K562 (cell line): Measurements from ENCODE around the gene PVALEF. TPM values are rescaled to one million over a fixed set of nuclear protein-coding genes. Genes with fewer than 3 reads are reported as not detected.
A peak's percentile ranks its signal among the peaks of the same experiment; 100 is the strongest.

Experiments used
- ATAC-seq: fragments of 200-7000 bp; cut with Tn5 transposase; 3 replicates; pipeline ENCODE4 v1.9.1; 2020; ENCODE audit warnings: moderate library complexity
- BruUV-seq: library from RNA; stranded (reverse); fragments of 400-500 nt; replicated peaks from 2 replicates; lab custom pipeline; 2021; lab: Mats Ljungman, UMichigan
- CTCF ChIA-PET: fragments of 300-600 bp; formaldehyde crosslinking; extraction: SDS; loops from one replicate; lab custom pipeline; 2021; ENCODE audit warnings: low intra/inter-chr PET ratio; lab: Yijun Ruan, JAX
- POLR2A ChIA-PET: fragments of 300-600, 350-650 bp; sonication (Branson Sonifier 250); formaldehyde crosslinking; extraction: SDS; loops from one replicate; lab custom pipeline; 2021; ENCODE audit warnings: antibody characterized with exemption, inconsistent platforms; lab: Yijun Ruan, JAX
- DNase-seq, 4 experiments: peaks; one replicate each; pipeline versions ENCODE4 v3.0.0 to v3.0.0-alpha.2; 2011 to 2018; ENCODE audit warnings: low spot score in 3 of 4, mixed read lengths in 3 of 4; ENCODE audit errors: extremely low read depth in 1 of 4
- FAIRE-seq: peaks from 2 replicates; lab custom pipeline; 2011; peaks lifted over from hg19 to GRCh38; lab: Jason Lieb, UNC
- H2AFZ ChIP-seq: 2 replicates; pipeline ENCODE4 v1.6.0; 2011; ENCODE audit warnings: low read depth, low read length, control low read depth, inconsistent platforms
- H3K27ac ChIP-seq: fragments of 200-600 bp; 3 replicates; pipeline ENCODE4 v1.8.0; 2011; ENCODE audit warnings: low read depth, mild to moderate bottlenecking, control low read depth, inconsistent platforms, low read length, moderate library complexity, mixed read lengths; ENCODE audit errors: extremely low read depth
- H3K27me3 ChIP-seq, 2 experiments: fragments of 300-600 bp in 1 of 2; 2 replicates in 1 of 2; 3 replicates in 1 of 2; pipeline versions ENCODE4 v1.6.0 to v1.8.0; 2011; ENCODE audit warnings: inconsistent platforms in 2 of 2, low read length in 2 of 2, mild to moderate bottlenecking in 1 of 2, mixed read lengths in 1 of 2, moderate library complexity in 1 of 2; ENCODE audit not compliant: control insufficient read depth in 2 of 2, insufficient read depth in 2 of 2
- H3K36me3 ChIP-seq: fragments of 300-600 bp; 3 replicates; pipeline ENCODE4 v1.8.0; 2011; ENCODE audit warnings: mild to moderate bottlenecking, low read length, inconsistent platforms; ENCODE audit not compliant: control insufficient read depth, insufficient read depth
- H3K4me1 ChIP-seq, 2 experiments: fragments of 200-600 bp in 1 of 2; replicated peaks in 1 of 2; 2 replicates in 1 of 2; 3 replicates in 1 of 2; pipeline versions ENCODE4 v1.5.1 to v1.8.0; 2011; ENCODE audit warnings: inconsistent platforms in 2 of 2, low read length in 2 of 2, mild to moderate bottlenecking in 1 of 2, mixed read lengths in 1 of 2, moderate library complexity in 1 of 2; ENCODE audit not compliant: control insufficient read depth in 2 of 2, insufficient read depth in 2 of 2
- H3K4me2 ChIP-seq: 2 replicates; pipeline ENCODE4 v1.6.1; 2011; ENCODE audit warnings: low read length, control low read depth, inconsistent platforms, mixed read lengths; ENCODE audit not compliant: insufficient read depth
- H3K4me3 ChIP-seq: fragments of 200-600 bp; sonication (generic), shearing (Covaris generic); 2 replicates; pipeline ENCODE4 v1.5.1; 2016; ENCODE audit warnings: control low read depth, inconsistent platforms
- H3K79me2 ChIP-seq: fragments of 200-600 bp; 3 replicates; pipeline ENCODE4 v1.8.0; 2011; ENCODE audit warnings: low read length, inconsistent platforms; ENCODE audit not compliant: control insufficient read depth, insufficient read depth
- H3K9ac ChIP-seq, 2 experiments: 2 replicates each; pipeline versions ENCODE4 v1.6.0 to v1.6.1; 2011; ENCODE audit warnings: low read depth in 2 of 2, low read length in 2 of 2, control low read depth in 1 of 2, inconsistent platforms in 1 of 2, mild to moderate bottlenecking in 1 of 2, mixed read lengths in 1 of 2; ENCODE audit not compliant: insufficient read depth in 1 of 2
- H3K9me1 ChIP-seq: one replicate; pipeline ENCODE4 v1.6.0; 2011; ENCODE audit warnings: inconsistent platforms, mild to moderate bottlenecking, low read length, moderate library complexity; ENCODE audit not compliant: control insufficient read depth, insufficient read depth
- H3K9me3 ChIP-seq: replicated peaks from 2 replicates; pipeline ENCODE4 v1.5.1; 2011; ENCODE audit warnings: low read depth, low read length, inconsistent platforms; ENCODE audit not compliant: control insufficient read depth, insufficient read depth
- H4K20me1 ChIP-seq: replicated peaks from 2 replicates; pipeline ENCODE4 v1.6.1; 2011; ENCODE audit warnings: low read length, inconsistent platforms, mixed read lengths; ENCODE audit not compliant: control insufficient read depth, insufficient read depth
- ATF3 ChIP-seq, 2 experiments: fragments of 450-650 bp in 1 of 2; sonication (generic) in 1 of 2; formaldehyde crosslinking in 1 of 2; IDR thresholded peaks in 1 of 2; conservative IDR thresholded peaks in 1 of 2; 2 replicates each; pipeline versions ENCODE4 v1.6.1 to v1.8.1; 2016 to 2023; ENCODE audit warnings: mild to moderate bottlenecking in 2 of 2, moderate library complexity in 2 of 2, inconsistent platforms in 1 of 2, missing genetic modification reagents in 1 of 2
- EGR1 ChIP-seq: fragments of 450-650 bp; conservative IDR thresholded peaks from 2 replicates; pipeline ENCODE4 v1.6.1; 2017; ENCODE audit warnings: mild to moderate bottlenecking
- ESRRB ChIP-seq: fragments of 250-450 bp; sonication (Bioruptor Pico); IDR thresholded peaks from 2 replicates; pipeline ENCODE4 v1.5.0; 2020; ENCODE audit warnings: mild to moderate bottlenecking, moderate library complexity, borderline replicate concordance
- NELFE ChIP-seq: IDR thresholded peaks from 2 replicates; pipeline ENCODE4 v1.6.1; 2011; ENCODE audit warnings: mild to moderate bottlenecking; ENCODE audit not compliant: insufficient read depth, insufficient read length
- TAF15 ChIP-seq: fragments of 200-400 bp; formaldehyde crosslinking; IDR thresholded peaks from 2 replicates; pipeline ENCODE4 v1.6.1; 2017; ENCODE audit warnings: mild to moderate bottlenecking, low read depth, low read length, moderate library complexity
- TBP ChIP-seq: optimal IDR thresholded peaks from 2 replicates; pipeline ENCODE3; 2011; ENCODE audit warnings: low read depth, low read length, improper control_type of control experiment
- TSC22D4 ChIP-seq: fragments of 450-650 bp; IDR thresholded peaks from 2 replicates; pipeline ENCODE4 v1.6.1; 2016; ENCODE audit warnings: missing genetic modification characterization, missing biosample characterization, control low read depth
- ZBTB5 ChIP-seq: fragments of 450-650 bp; IDR thresholded peaks from 2 replicates; pipeline ENCODE4 v1.6.1; 2017; ENCODE audit warnings: antibody characterized with exemption
- ZKSCAN8 ChIP-seq: fragments of 200-800 bp; sonication (Bioruptor generic); IDR thresholded peaks from 2 replicates; pipeline ENCODE4 v1.6.1; 2016; ENCODE audit warnings: missing genetic modification characterization, missing compliant biosample characterization
- ZNF124 ChIP-seq: sonication (generic); formaldehyde crosslinking; IDR thresholded peaks from 2 replicates; pipeline ENCODE4 v1.8.1; 2022; ENCODE audit warnings: missing genetic modification reagents
- ZNF347 ChIP-seq: fragments of 450-650 bp; formaldehyde crosslinking; IDR thresholded peaks from 2 replicates; pipeline ENCODE4 v1.4.0; 2020; ENCODE audit warnings: low read depth, mild to moderate bottlenecking, moderate library complexity
- ZSCAN32 ChIP-seq: fragments of 450-650 bp; formaldehyde crosslinking; IDR thresholded peaks from 2 replicates; pipeline ENCODE4 v1.4.0; 2020; ENCODE audit warnings: mild to moderate bottlenecking, moderate library complexity
- WGBS: fragments of 100-300 bp; shearing (Covaris generic); methylation state at CpG from one replicate; pipeline ENCODE4 v1.1.6; 2016; ENCODE audit warnings: low coverage, mixed read lengths; ENCODE audit not compliant: insufficient coverage; ENCODE audit errors: missing lambda C conversion rate; 5-methylcytosine and 5-hydroxymethylcytosine counted together
- in situ Hi-C: fragments of 300-500 bp; cut with MboI; formaldehyde crosslinking; loops from 4 replicates; pipeline ENCODE4 v1.15.0; 2018; ENCODE audit warnings: inconsistent platforms, mixed read lengths
- intact Hi-C: fragments of 100-400 bp; cut with micrococcal nuclease; formaldehyde crosslinking; loops from 2 replicates; pipeline ENCODE4 v1.14.2; 2022
- polyA plus RNA-seq, 8 experiments: library from polyadenylated mRNA; depleted of rRNA in 4 of 8; stranded (reverse) in 5 of 8; unstranded in 3 of 8; fragments of >200 nt; fragmentation: Nextera tagmentation in 2 of 8; fragmentation: Illumina TruSeq in 1 of 8; extraction: Ambion mirVana in 2 of 8; extraction: Trizol in 1 of 8; gene quantifications; 2 replicates each; pipeline versions ENCODE4 v1.2.1 to v1.2.3, GENCODE V29; 2011 to 2014; ENCODE audit warnings: inconsistent platforms in 1 of 8, missing spikeins in 1 of 8
- total RNA-seq, 7 experiments: library from RNA; depleted of rRNA in 6 of 7; stranded (reverse); fragments of >200 nt in 6 of 7; fragmentation: Illumina TruSeq in 2 of 7; extraction: Trizol in 2 of 7; gene quantifications; 2 replicates each; pipeline versions ENCODE4 v1.2.1 to v1.2.3, GENCODE V29; 2011 to 2021; ENCODE audit warnings: low replicate concordance in 1 of 7

PVALEF gene
- total and polyA plus RNA-seq, 9 of the 15 experiments (the other 6 are each of a cell fraction or from before 2014, with no cell fraction given): not detected

- WGBS: 47% methylated on average over 13 of the region's 15 CpGs
- H3K4me3 ChIP-seq: no peak overlapping the region
- CTCF ChIA-PET: interaction anchor here (0.7 kb wide), 1 partner anchor 458 kb away, joined by 3 read pairs; no protein-coding TSS in a partner anchor
- DNase-seq (no peak), FAIRE-seq (no peak), ATAC-seq (no peak)
- POLR2A ChIA-PET: no interaction called here
- H3K9me1 ChIP-seq: no peaks in the 10 kb centered on the region
- in situ Hi-C loops (loop anchor here (25.0 kb wide), 1 partner anchor 99 kb away; the partner anchor contains the start of genes NDUFAF8 and TEPSIN), intact Hi-C loops (no loop called here)
- H3K27me3 ChIP-seq: peaks cover 0 to 20% of the 10 kb centered on the region in 2 experiments; a peak in 3 of 5 replicates
- peaks cover 13 to 53% of the 10 kb centered on the region in 2 experiments; a peak in 4 of 5 replicates for H3K4me1 ChIP-seq
- TF ChIP-seq ATF3 (IDR thresholded peaks at IDR 0.05): no peak
- TF ChIP-seq ATF3 (CRISPR knock-in tag; conservative IDR thresholded peaks at IDR 0.05): no peak
- 0 out of 2 replicates have a peak, but pooled peaks have one; percentile 21 for TF ChIP-seq EGR1
- no peak overlapping the region for H3K4me2 ChIP-seq
- no peaks in the 10 kb centered on the region for H3K36me3 ChIP-seq
- H4K20me1 ChIP-seq: peaks cover 2% of the 10 kb centered on the region
- no peak overlapping the region for H2AFZ ChIP-seq
- H3K9me3 ChIP-seq: peaks cover 2% of the 10 kb centered on the region; the same call in 1 of the 2 replicates
- H3K79me2 ChIP-seq: no peaks in the 10 kb centered on the region
- no peak overlapping the region for H3K9ac ChIP-seq
- H3K27ac ChIP-seq: no peak overlapping the region
- BruUV-seq: no TSS peak
Observed at GRCh38 chr17:81138083-81138482, 27.2 kb upstream of the PVALEF start.

- TF ChIP-seq ZSCAN32 (CRISPR knock-in tag) (no peak), TAF15 (no peak), ZBTB5 (no peak), TBP (no peak), ZNF347 (CRISPR knock-in tag) (no peak), ZNF124 (CRISPR knock-in tag) (no peak), TSC22D4 (tag) (no peak), ESRRB (CRISPR knock-in tag) (no peak), NELFE (no peak), ZKSCAN8 (CRISPR knock-in tag) (no peak)
- Histone ChIP-seq H3K9me3 (peaks cover 2% of the 10 kb centered on the region; the same call in 1 of the 2 replicates), H3K4me3 (no peak overlapping the region), H3K36me3 (no peaks in the 10 kb centered on the region), H3K9ac (no peak overlapping the region), H3K79me2 (no peaks in the 10 kb centered on the region), H4K20me1 (no peaks in the 10 kb centered on the region; the same call in 1 of the 2 replicates), H3K27ac (no peak overlapping the region), H2AFZ (no peak overlapping the region), H3K4me2 (no peak overlapping the region), H3K4me1 (peaks cover 10 to 53% of the 10 kb centered on the region in 2 experiments; a peak in 3 of 5 replicates), H3K9me1 (no peaks in the 10 kb centered on the region), H3K27me3 (peaks cover 0 to 20% of the 10 kb centered on the region in 2 experiments; a peak in 2 of 5 replicates)
- 67% methylated on average over 21 of the region's 25 CpGs for WGBS
- ChIA-PET POLR2A (no interaction called here), CTCF (interaction anchor here (0.7 kb wide), 1 partner anchor 458 kb away, joined by 3 read pairs; no protein-coding TSS in a partner anchor)
- intact Hi-C loops (no loop called here), in situ Hi-C loops (loop anchor here (25.0 kb wide), 1 partner anchor 99 kb away; the partner anchor contains the start of genes NDUFAF8 and TEPSIN)
- no peak for ATAC-seq
- no TSS peak for BruUV-seq
- no peak for DNase-seq
- no peak for FAIRE-seq
Observed at GRCh38 chr17:81138500-81138899, 26.8 kb upstream of the PVALEF start.
